COLO668 (cell line): Measurements from ENCODE around the gene KLF9.

Experiments used
- DNase-seq: peaks from one replicate; lab custom pipeline; 2025; ENCODE audit not compliant: unreplicated experiment; lab: John Stamatoyannopoulos, UW

Gene KLF9

GRCh38 chr9:70413799-70414775, at the start of gene KLF9:
Gene KLF9 (minus strand): TSS chr9:70414657. CDS start chr9:70413363, 1,294 bp downstream.
- peak; percentile 68 for DNase-seq

- DNase-seq, result no peak
Observed at GRCh38 chr9:70463877-70464276, 49.4 kb upstream of the KLF9 start.

DNA sequence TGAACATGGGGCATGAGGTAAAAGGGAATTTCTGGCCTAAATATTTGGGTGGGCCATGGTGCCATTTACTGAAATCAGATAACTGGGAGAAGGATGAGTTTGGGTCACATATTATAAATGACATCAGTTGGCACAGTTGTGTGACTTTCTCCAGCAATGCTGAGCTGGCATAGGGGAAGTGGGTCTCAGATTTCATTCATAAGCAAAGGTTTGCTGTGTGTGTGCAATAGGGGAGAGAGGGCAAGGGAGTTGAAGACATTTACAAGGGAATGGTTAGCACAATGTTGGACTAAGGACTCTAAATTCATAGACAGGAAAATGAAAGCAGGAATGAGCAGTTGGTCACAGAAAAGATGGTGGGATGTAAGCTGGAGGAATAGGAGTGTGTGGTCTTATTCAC, 47.8 kb upstream of the KLF9 start:
- no peak for DNase-seq

DNA sequence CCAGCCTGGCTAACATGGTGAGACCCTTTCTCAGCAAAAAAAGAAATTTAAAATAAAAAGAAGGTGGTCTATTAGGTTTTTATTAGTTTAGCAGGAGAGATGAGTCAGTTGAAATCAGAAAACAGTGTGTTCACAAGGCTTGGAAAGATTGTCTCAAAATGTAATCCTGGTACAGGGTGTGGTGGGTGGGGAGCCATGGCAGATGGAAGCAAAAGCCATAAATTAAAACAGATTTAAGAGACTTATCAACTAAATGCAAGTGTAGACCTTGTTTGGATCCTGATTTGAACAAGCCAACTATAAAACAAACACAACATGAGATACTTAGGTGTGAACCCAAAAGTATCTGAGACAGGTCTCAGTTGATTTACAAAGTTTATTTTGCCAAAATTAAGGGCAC, 42.8 kb upstream of the KLF9 start:
- no peak for DNase-seq

DNA sequence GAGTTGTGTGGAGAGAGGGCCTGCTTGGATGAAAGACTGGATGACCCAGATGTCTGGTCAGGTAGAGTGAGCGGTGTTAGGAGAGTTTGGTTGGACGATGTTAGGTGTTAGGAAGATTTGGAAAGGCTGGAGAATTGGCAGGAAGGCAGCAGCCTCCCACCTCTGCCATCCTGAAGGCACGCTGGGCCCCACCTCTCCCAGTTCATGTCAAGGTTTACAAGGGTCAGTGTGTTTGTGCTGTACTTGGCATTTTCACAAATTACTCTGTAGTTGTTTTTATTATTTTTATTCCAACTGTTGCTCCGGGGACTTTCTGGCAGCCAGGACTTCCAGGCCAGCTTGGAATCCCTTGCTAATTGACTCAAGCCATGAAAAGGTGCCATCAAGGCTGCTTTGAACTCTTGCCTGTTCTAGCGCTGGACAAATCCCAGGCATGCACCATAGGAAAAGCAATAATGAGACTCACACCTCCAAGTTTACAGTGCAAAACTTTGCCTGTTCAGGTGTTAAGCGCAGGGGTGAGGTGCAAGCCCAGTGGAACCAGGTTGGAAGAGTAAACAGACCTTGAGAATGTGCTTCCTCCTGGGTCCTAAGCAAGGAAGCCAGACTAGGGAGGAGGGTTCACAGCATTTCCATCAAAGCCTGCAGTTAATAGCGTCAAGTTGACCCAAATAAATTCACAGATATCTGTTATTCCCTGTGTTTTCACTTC, 41.7 kb upstream of the KLF9 start:
- DNase-seq, result no peak

DNA sequence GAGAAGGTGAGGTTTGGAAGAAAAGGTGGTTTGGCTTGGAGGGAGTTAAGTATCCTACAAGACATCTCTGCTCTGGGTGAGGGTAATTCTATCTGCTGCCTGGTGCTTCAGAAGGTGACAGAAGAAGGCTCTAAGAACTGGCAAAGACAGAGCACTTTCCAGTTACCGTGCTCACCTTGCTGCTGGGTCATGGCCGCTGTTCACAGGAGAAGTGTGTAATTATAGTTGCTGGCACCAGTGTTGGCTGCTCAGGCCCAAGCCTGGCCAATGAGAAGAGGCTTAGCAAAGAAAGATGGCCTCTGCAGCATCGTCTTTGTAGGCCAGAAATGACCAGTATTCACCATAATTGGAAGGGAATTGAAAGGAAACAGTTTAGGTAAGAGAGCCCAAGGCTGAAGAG, 37.9 kb upstream of the KLF9 start:
- DNase-seq, result no peak

DNA sequence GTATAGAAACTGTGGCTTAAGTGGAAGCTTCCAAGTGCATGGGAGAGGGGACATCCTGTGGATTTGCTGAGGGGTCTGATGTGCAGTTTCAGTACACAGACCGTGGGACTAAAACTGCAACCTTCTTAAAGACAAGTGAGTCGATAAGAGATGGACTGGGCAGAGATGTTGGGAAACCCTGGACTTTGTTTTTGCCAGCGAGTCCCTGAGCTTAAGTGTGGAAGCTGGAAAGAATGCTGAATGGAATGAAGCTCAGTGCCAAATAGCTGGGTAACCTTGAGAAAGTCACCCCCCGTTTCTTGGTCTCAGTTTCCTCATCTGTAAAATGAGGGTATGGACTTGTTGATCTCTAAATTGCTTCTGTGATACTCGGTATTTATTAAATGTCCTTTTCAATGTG, 37.3 kb upstream of the KLF9 start:
- no peak for DNase-seq

GRCh38 chr9:70450738-70451137, 36.3 kb upstream of the KLF9 start:
- DNase-seq, result no peak

DNA sequence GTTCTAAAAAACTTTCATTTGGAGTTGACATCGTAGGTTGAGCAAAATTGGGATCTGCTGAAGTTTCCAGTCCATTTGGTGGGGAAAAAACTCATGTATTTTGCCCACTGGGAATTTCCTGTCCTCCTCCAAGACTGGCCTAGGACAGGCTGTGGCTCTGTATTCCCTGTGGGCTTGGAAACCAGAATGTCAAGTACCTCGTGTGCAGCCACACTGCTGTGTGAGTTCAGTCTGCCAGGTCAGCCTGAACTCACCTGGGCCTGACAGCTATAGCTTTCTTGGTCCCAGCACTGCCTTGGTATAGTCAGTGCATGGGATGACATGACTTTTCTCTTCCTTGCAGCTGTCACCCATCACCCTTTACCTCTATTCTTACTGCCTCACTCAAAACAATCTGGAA, 35.0 kb upstream of the KLF9 start:
- DNase-seq, result no peak

- no peak for DNase-seq
Observed at GRCh38 chr9:70448919-70449318, 34.5 kb upstream of the KLF9 start.

DNA sequence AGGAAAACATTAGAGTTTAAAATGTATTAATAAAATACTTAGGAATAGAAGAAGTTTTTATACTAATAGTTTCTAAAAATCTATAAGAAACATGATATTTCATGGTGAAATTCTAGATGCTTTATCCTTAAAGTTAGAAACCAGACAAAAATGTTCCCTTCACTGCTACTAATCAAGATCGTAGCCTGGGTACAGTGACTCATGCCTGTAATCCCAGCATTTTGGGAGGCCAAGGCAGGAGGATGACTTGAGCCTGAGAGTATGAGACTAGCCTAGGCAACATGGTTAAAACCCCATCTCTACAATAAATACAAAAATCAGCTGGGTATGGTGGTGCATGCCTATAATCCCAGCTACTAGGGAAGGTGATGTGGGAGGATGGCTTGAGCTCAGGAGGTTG, 30.4 kb upstream of the KLF9 start:
- DNase-seq, result no peak

DNA sequence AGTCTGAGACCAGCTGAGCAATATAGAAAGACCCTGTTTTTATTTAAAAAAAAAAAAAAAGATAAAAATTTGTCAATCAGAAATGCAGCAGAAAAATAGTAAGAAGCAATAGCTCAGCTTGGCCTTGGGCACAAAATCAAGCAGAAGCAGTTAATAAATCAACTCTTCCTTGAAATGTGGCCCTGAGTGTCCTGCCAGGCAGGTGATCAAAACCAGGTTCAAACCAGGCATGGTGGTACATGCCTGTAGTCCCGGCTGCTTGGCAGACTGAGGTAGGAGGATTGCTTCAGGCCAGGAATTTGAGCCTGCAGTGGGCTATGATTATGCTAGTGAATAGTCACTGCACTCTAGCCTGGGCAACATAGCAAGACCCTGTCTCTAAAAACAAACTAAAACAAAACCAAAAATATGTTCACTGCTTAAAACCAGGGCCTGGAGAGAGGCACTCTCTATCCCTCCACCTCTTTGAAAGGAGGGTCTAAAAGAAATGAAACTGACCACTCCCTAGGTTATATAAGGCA, 27.9 kb upstream of the KLF9 start:
- DNase-seq, result no peak

DNA sequence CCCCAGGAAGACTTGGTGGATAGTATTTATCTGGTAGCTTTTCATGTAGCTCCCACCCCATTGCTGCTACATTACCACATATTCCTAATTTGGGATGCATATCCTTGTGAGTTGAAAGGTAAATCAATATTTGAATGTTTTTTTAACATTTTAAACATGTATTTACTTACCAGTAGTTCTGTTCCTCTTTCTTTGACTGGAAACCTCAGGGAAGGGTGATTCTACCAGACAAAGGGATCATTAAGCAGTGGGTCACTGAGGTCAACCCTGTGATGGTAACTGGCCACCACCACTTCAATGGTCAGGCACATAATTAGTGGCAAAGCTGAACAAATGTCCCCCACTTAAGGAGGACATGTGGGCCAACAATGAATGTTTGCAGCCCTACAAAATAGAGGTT, 27.2 kb upstream of the KLF9 start:
- no peak for DNase-seq

DNA sequence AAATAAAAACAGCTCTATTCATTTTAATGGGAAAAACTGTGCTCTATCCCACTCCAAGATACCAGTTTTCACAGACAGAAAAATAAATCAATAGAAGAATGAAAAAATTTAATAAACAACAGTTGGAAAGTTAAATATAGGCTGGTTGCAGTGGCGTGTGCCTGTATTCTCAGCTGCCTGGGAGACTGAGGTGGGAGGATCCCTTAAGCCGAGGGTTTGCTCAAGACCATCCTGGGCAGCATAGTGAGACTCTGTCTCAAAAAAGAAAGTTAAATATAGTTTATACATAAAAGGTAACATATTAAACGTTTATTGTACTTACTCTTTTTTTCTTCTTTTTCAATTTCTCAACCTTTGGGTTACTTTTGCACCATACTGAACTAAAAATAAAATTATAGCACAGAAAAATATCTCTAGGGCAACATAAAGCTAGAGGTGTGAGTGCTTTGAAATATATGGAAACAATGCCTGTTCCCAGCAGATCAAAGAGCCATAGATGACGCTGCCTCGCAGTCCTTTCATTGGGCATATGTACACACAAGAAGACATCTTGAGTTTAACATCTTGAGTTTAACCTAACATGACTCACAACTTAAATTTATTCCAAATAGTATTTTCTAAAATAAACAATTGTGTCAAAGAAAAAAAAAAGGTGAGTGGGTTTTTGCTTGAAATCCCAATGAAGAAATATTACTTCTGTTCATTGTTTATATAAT, 25.7 kb upstream of the KLF9 start:
- DNase-seq, result no peak

DNA sequence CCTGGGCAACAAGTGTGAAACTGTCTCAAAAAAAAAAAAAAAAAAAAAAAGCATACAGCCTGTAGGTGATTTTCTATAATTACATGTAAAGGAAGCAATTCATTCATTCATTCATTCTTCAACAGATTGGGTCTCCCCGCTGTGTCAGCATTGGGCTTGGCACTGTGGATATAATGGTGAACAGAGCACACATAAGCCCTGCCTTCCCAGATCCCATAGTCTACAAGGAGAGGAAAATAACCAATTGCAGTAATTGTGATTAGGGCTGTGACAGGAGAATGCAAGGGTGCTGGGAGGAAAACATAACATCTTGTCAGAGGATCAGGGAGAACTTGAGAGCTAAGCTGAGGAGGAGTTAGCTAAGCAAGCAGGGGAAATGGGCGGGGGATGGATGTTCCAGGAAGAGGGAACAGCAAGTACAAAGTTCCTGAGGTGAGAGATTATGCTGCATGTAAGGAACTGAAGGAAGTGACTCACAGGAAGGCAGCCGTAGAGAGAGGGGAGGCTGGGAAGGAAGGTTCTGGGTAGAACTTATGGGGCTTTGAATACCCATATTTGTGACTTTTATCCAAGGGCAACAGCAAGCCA, 24.0 kb upstream of the KLF9 start:
- no peak for DNase-seq

- DNase-seq, result no peak
Observed at GRCh38 chr9:70435948-70436347, 21.5 kb upstream of the KLF9 start.

- DNase-seq, result no peak
Observed at GRCh38 chr9:70429899-70430298, 15.4 kb upstream of the KLF9 start.

GRCh38 chr9:70428781-70429180, 14.3 kb upstream of the KLF9 start:
- no peak for DNase-seq

GRCh38 chr9:70427161-70427945, 12.9 kb upstream of the KLF9 start:
- no peak for DNase-seq

- no peak for DNase-seq
Observed at GRCh38 chr9:70425192-70425591, 10.7 kb upstream of the KLF9 start.
